ENCODE results near the gene ELFN2.
A peak's percentile ranks its signal among the peaks of the same experiment; 100 is the strongest.

The ELFN2 gene

GRCh38 chr22:37354261-37354660, 73.0 kb downstream of the ELFN2 start:
- no peak for DNase-seq

GRCh38 chr22:37353839-37354238, 73.4 kb downstream of the ELFN2 start:
- DNase-seq = peak; percentile 70

GRCh38 chr22:37352481-37352880, 74.8 kb downstream of the ELFN2 start:
- DNase-seq = no peak

- DNase-seq = no peak
These were observed 76.0 kb downstream of the ELFN2 start for GRCh38 chr22:37351232-37351631.

GRCh38 chr22:37349043-37349814, 78.0 kb downstream of the ELFN2 start:
- no peak for DNase-seq

GRCh38 chr22:37346505-37346895, 80.8 kb downstream of the ELFN2 start:
- no peak for DNase-seq

GRCh38 chr22:37345863-37346504, 81.3 kb downstream of the ELFN2 start:
- DNase-seq = no peak

GRCh38 chr22:37344735-37345449, 82.4 kb downstream of the ELFN2 start:
- no peak for DNase-seq

- no peak for DNase-seq
These were observed 83.2 kb downstream of the ELFN2 start for GRCh38 chr22:37343863-37344734.

- DNase-seq = no peak
These were observed 83.9 kb downstream of the ELFN2 start for GRCh38 chr22:37343348-37343747.

GRCh38 chr22:37342065-37342464, 85.2 kb downstream of the ELFN2 start:
- DNase-seq = no peak

GRCh38 chr22:37340331-37341262, 86.7 kb downstream of the ELFN2 start:
- DNase-seq = peak; percentile 63

- no peak for DNase-seq
These were observed 88.6 kb downstream of the ELFN2 start for GRCh38 chr22:37338539-37339246.

GRCh38 chr22:37337204-37337943, 89.9 kb downstream of the ELFN2 start:
- no peak for DNase-seq

- DNase-seq = no peak
These were observed 90.7 kb downstream of the ELFN2 start for GRCh38 chr22:37336579-37336978.

GRCh38 chr22:37335806-37336199, 91.5 kb downstream of the ELFN2 start:
- no peak for DNase-seq

GRCh38 chr22:37334859-37335805, 92.1 kb downstream of the ELFN2 start:
- DNase-seq = peak; percentile 54

- DNase-seq = peak; percentile 55
These were observed 92.8 kb downstream of the ELFN2 start for GRCh38 chr22:37334461-37334858.
